Measurements from ENCODE around the gene JAML. TPM values are rescaled to one million over a fixed set of nuclear protein-coding genes. Genes with fewer than 3 reads are reported as not detected.

JAML gene
- total RNA-seq, 1 experiment from 2014 or later, result 0.30 TPM

- no peak overlapping the region for H3K9ac ChIP-seq (ENCODE audit: low read length)
- peaks cover 0 to 2% of the 10 kb centered on the region in 2 experiments; a peak in 1 of 4 replicates for H3K36me3 ChIP-seq (ENCODE audit: control insufficient read depth in 1 of 2, insufficient read depth in 2 of 2, low read length in 2 of 2)
- no peaks in the 10 kb centered on the region for H3K9me2 ChIP-seq (ENCODE audit: insufficient read depth)
- H3K27ac ChIP-seq (ENCODE audit: low read depth, low read length), result no peak overlapping the region
- H2AFZ ChIP-seq (ENCODE audit: low read depth, low read length, poor library complexity, severe bottlenecking), result no peak overlapping the region
- H3K79me2 ChIP-seq (ENCODE audit: insufficient read depth, low read length), result no peaks in the 10 kb centered on the region
- TF ChIP-seq RAD21 (IDR thresholded peaks at IDR 0.05; ENCODE audit: low read depth) (peak; percentile 41; the same call in 1 of the 2 replicates), SIN3A (IDR thresholded peaks at IDR 0.05; ENCODE audit: low read depth) (no peak), CBX3 (IDR thresholded peaks at IDR 0.05; ENCODE audit: low read depth) (peak; percentile 67; the same call in 1 of the 2 replicates), FOSL1 (IDR thresholded peaks at IDR 0.05; ENCODE audit: low read depth) (0 out of 2 replicates have a peak, but pooled peaks have one; percentile 14), CTCF (IDR thresholded peaks at IDR 0.05 in 2 of 3, conservative IDR thresholded peaks at IDR 0.05 in 1 of 3; ENCODE audit: borderline replicate concordance in 1 of 3, insufficient read depth in 1 of 3, low read depth in 2 of 3, low read length in 2 of 3) (peak; percentile 19 to 60 (median 41); a peak in 4 of 6 replicates), EGR1 (IDR thresholded peaks at IDR 0.05; ENCODE audit: low read depth) (no peak)
- ChIA-PET RAD21 (ENCODE audit: low non-redundant PET in 1 of 2, low total read pairs in 2 of 2, uncharacterized antibody in 2 of 2, unreplicated experiment in 2 of 2) (no interaction called here), CTCF (no interaction called here), POLR2A (no interaction called here)
- no TSS peak for BruUV-seq (replicated peaks)
- H3K4me1 ChIP-seq (ENCODE audit: control insufficient read depth in 1 of 2, insufficient read depth in 2 of 2, low read length in 2 of 2), result peaks cover 8% of the 10 kb centered on the region in 2 experiments; a peak in 3 of 4 replicates
- no peaks in the 10 kb centered on the region for H3K9me3 ChIP-seq (ENCODE audit: control insufficient read depth in 1 of 2, insufficient read depth in 1 of 2, low read depth in 1 of 2, low read length in 2 of 2)
- H3K4me3 ChIP-seq (replicated peaks in 1 of 2; ENCODE audit: low read depth in 1 of 2, low read length in 2 of 2), result no peak overlapping the region
- no peaks in the 10 kb centered on the region for H3K27me3 ChIP-seq (ENCODE audit: insufficient read depth, low read length)
- ATAC-seq (peak; percentile 80), DNase-seq (ENCODE audit: low read depth, low spot score) (no peak)
- H3K4me2 ChIP-seq (ENCODE audit: low read length), result no peak overlapping the region
- intact Hi-C loops (cut with micrococcal nuclease), result no loop called here
- no peaks in the 10 kb centered on the region for H4K20me1 ChIP-seq (ENCODE audit: insufficient read depth)
These were observed 33.6 kb upstream of the JAML start for GRCh38 chr11:118258410-118258809.

- peak overlapping the region; percentile 73 to 78 for H3K4me3 ChIP-seq (replicated peaks in 1 of 2; ENCODE audit: low read depth in 1 of 2, low read length in 2 of 2)
- no peaks in the 10 kb centered on the region for H3K9me3 ChIP-seq (ENCODE audit: control insufficient read depth in 1 of 2, insufficient read depth in 1 of 2, low read depth in 1 of 2, low read length in 2 of 2)
- H3K9ac ChIP-seq (ENCODE audit: low read length), result peak overlapping the region; percentile 77
- RAD21 ChIA-PET (ENCODE audit: low non-redundant PET in 1 of 2, low total read pairs in 2 of 2, uncharacterized antibody in 2 of 2, unreplicated experiment in 2 of 2), result no interaction called here
- DNase-seq (ENCODE audit: low read depth, low spot score), result no peak
- CTCF ChIA-PET, result interaction anchor here (1.4 kb wide), 1 partner anchor 43 kb away, joined by 3 read pairs; no protein-coding TSS in a partner anchor
- ATAC-seq, result no peak
- POLR2A ChIA-PET, result interaction anchor here (1.1 to 1.2 kb wide), 3 partner anchors 11 to 24 kb away, joined by 3 to 6 read pairs (median 3); no protein-coding TSS in a partner anchor
- peak overlapping the region; percentile 94; the same call in 1 of the 2 replicates for H3K27ac ChIP-seq (ENCODE audit: low read depth, low read length)
- H3K36me3 ChIP-seq (ENCODE audit: control insufficient read depth in 1 of 2, insufficient read depth in 2 of 2, low read length in 2 of 2), result no peaks in the 10 kb centered on the region
- H4K20me1 ChIP-seq (ENCODE audit: insufficient read depth), result no peaks in the 10 kb centered on the region
- intact Hi-C loops (cut with micrococcal nuclease), result no loop called here
- peak overlapping the region; percentile 78 for H3K4me2 ChIP-seq (ENCODE audit: low read length)
- peak overlapping the region; percentile 63 for H2AFZ ChIP-seq (ENCODE audit: low read depth, low read length, poor library complexity, severe bottlenecking)
- H3K79me2 ChIP-seq (ENCODE audit: insufficient read depth, low read length), result peaks cover 4% of the 10 kb centered on the region; the same call in 1 of the 2 replicates
- H3K4me1 ChIP-seq (ENCODE audit: control insufficient read depth in 1 of 2, insufficient read depth in 2 of 2, low read length in 2 of 2), result peaks cover 5 to 14% of the 10 kb centered on the region in 2 experiments; a peak in 3 of 4 replicates
- TF ChIP-seq TCF7L2 (IDR thresholded peaks at IDR 0.05; ENCODE audit: borderline replicate concordance, extremely low read depth, insufficient read depth, insufficient read length), result no peak
- 0 out of 2 replicates have a peak, but pooled peaks have one; percentile 13 for TF ChIP-seq SIN3A (IDR thresholded peaks at IDR 0.05; ENCODE audit: low read depth)
- no peaks in the 10 kb centered on the region for H3K27me3 ChIP-seq (ENCODE audit: insufficient read depth, low read length)
- no peaks in the 10 kb centered on the region for H3K9me2 ChIP-seq (ENCODE audit: insufficient read depth)
- no TSS peak for BruUV-seq (replicated peaks)
These were observed 27.9 kb upstream of the JAML start for GRCh38 chr11:118252688-118253087.
